ENCODE data around the gene RFX2.

The RFX2 gene

GRCh38 chr19:6097911-6098310 lies 12.4 kb downstream of the RFX2 start:
- TF ChIP-seq GATA3 (IDR thresholded peaks at IDR 0.05; ENCODE audit: low read depth, low read length) = no peak
- TF ChIP-seq GATA2 (IDR thresholded peaks at IDR 0.05; ENCODE audit: low read depth, low read length) = no peak

GRCh38 chr19:6095760-6096159 lies 14.5 kb downstream of the RFX2 start:
- TF ChIP-seq GATA2 (IDR thresholded peaks at IDR 0.05; ENCODE audit: low read depth, low read length) = no peak
- no peak for TF ChIP-seq GATA3 (IDR thresholded peaks at IDR 0.05; ENCODE audit: low read depth, low read length)

- TF ChIP-seq GATA3 (IDR thresholded peaks at IDR 0.05; ENCODE audit: low read depth, low read length) (no peak), GATA2 (IDR thresholded peaks at IDR 0.05; ENCODE audit: low read depth, low read length) (no peak)
Observed at GRCh38 chr19:6092329-6093286, 17.7 kb downstream of the RFX2 start.

GRCh38 chr19:6091771-6092291 lies 18.5 kb downstream of the RFX2 start:
- no peak for TF ChIP-seq GATA2 (IDR thresholded peaks at IDR 0.05; ENCODE audit: low read depth, low read length)
- TF ChIP-seq GATA3 (IDR thresholded peaks at IDR 0.05; ENCODE audit: low read depth, low read length) = no peak

- TF ChIP-seq GATA2 (IDR thresholded peaks at IDR 0.05; ENCODE audit: low read depth, low read length) (no peak), GATA3 (IDR thresholded peaks at IDR 0.05; ENCODE audit: low read depth, low read length) (no peak)
Observed at GRCh38 chr19:6090634-6091033, 19.7 kb downstream of the RFX2 start.

GRCh38 chr19:6088602-6089049 lies 21.7 kb downstream of the RFX2 start:
- no peak for TF ChIP-seq GATA3 (IDR thresholded peaks at IDR 0.05; ENCODE audit: low read depth, low read length)
- TF ChIP-seq GATA2 (IDR thresholded peaks at IDR 0.05; ENCODE audit: low read depth, low read length) = no peak

GRCh38 chr19:6087074-6087571 lies 23.2 kb downstream of the RFX2 start:
- TF ChIP-seq GATA3 (IDR thresholded peaks at IDR 0.05; ENCODE audit: low read depth, low read length) (no peak), GATA2 (IDR thresholded peaks at IDR 0.05; ENCODE audit: low read depth, low read length) (no peak)

GRCh38 chr19:6086068-6086788 lies 24.1 kb downstream of the RFX2 start:
- no peak for TF ChIP-seq GATA3 (IDR thresholded peaks at IDR 0.05; ENCODE audit: low read depth, low read length)
- TF ChIP-seq GATA2 (IDR thresholded peaks at IDR 0.05; ENCODE audit: low read depth, low read length) = no peak

GRCh38 chr19:6084821-6085220 lies 25.5 kb downstream of the RFX2 start:
- TF ChIP-seq GATA3 (IDR thresholded peaks at IDR 0.05; ENCODE audit: low read depth, low read length) = no peak
- no peak for TF ChIP-seq GATA2 (IDR thresholded peaks at IDR 0.05; ENCODE audit: low read depth, low read length)

- TF ChIP-seq GATA3 (IDR thresholded peaks at IDR 0.05; ENCODE audit: low read depth, low read length) (no peak), GATA2 (IDR thresholded peaks at IDR 0.05; ENCODE audit: low read depth, low read length) (no peak)
Observed at GRCh38 chr19:6079107-6079506, 31.2 kb downstream of the RFX2 start.

GRCh38 chr19:6078068-6078467 lies 32.2 kb downstream of the RFX2 start:
- TF ChIP-seq GATA3 (IDR thresholded peaks at IDR 0.05; ENCODE audit: low read depth, low read length) (no peak), GATA2 (IDR thresholded peaks at IDR 0.05; ENCODE audit: low read depth, low read length) (no peak)

- no peak for TF ChIP-seq GATA2 (IDR thresholded peaks at IDR 0.05; ENCODE audit: low read depth, low read length)
- no peak for TF ChIP-seq GATA3 (IDR thresholded peaks at IDR 0.05; ENCODE audit: low read depth, low read length)
Observed at GRCh38 chr19:6076675-6077463, 33.4 kb downstream of the RFX2 start.

- no peak for TF ChIP-seq GATA3 (IDR thresholded peaks at IDR 0.05; ENCODE audit: low read depth, low read length)
- no peak for TF ChIP-seq GATA2 (IDR thresholded peaks at IDR 0.05; ENCODE audit: low read depth, low read length)
Observed at GRCh38 chr19:6076291-6076665, 34.0 kb downstream of the RFX2 start.
